Stimulated activated CD8-positive, alpha-beta memory T cell treated with anti-CD3 and anti-CD28 coated beads, Interleukin-2, amount 100 ng/mL, for 1 hour (primary cell): ENCODE data around the gene ADAM21.
"Not testable (repeated sequence)": the region's sequence is repeated elsewhere in the genome, so short reads cannot be mapped to it uniquely, and the experiment has no call there.

Experiments
- DNase-seq, 2 donors: peaks; one replicate each; pipeline ENCODE4 v3.0.0-alpha.2; 2020; ENCODE audit warnings: low read depth in 2 of 2

Gene ADAM21

GRCh38 chr14:70477356-70478105 is 25.6 kb downstream of the ADAM21 start:
- not testable (repeated sequence) for DNase-seq

GRCh38 chr14:70489579-70490200 is 37.7 kb downstream of the ADAM21 start:
- no peak for DNase-seq

- DNase-seq: no peak
Observed at GRCh38 chr14:70498191-70498590, 46.2 kb downstream of the ADAM21 start.
